G401.6 (cell line): ENCODE measurements around the gene TBC1D22A.
"Not testable (repeated sequence)": the region's sequence is repeated elsewhere in the genome, so short reads cannot be mapped to it uniquely, and the experiment has no call there.

Source experiments
- FAIRE-seq: peaks from 2 replicates; lab custom pipeline; 2012; peaks lifted over from hg19 to GRCh38; lab: Jason Lieb, UNC

The TBC1D22A gene

DNA sequence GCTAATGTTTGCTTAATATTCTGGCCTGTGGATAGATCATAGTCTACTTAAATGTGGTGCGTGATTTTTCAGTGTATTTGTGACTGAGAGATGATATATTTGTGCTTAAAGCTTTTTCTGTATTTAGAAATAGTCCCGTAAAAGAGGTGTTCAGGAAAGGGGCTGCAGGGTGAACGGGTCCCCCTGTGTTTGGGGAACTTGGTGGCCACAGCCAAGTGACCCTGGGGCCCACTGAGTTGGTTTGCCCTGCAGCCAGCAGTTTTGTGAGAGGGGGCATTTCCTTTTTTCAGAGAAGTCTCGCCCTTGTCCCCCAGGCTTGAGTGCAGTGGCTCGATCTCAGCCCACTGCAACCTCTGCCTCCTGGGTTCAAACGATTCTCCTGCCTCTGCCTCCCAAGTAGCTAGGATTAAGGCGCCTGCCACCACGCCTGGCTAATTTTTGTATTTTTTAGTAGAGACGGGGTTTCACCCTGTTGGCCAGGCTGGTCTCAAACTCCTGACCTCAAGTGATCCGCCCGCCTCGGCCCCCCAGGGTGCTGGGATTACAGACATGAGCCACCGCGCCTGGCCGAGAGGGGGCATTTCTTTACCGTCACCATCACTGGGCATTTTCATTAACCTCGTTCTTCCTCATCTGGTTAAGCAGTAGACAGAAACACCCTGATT is 287.4 kb downstream of the TBC1D22A start:
- FAIRE-seq, result not testable (repeated sequence)

DNA sequence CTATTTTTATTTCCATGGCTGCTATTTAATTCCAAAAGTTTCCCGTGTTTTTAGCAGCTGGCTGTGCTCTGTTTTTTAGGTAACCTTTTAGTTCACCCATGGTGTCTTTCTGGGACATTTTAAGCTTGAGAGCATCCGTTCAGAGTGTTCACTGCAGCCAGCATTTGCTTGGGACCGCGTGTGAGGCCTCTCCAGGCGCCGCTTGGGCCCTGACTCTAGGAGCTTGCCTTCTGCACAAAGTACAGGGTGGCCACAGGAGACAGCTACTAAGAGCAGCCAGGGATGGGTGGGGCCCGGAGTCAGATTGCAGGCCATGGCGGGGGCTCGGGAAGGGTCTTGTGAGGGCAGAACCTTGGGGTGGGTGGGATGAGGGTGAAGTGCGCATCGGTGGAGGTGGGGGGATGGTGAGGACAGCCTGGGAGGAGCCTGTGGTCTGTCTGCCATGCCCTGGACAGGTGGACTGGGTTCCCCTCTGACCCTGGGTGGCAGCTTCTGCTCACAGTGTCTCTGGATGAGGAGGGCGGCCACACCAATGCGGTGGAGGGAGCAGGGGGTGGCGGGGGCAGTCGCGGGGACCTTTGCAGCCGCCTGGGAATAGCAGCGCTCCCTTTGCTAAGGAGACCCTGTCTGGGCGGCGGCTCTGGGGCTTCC is 288.1 kb downstream of the TBC1D22A start:
- no peak for FAIRE-seq

DNA sequence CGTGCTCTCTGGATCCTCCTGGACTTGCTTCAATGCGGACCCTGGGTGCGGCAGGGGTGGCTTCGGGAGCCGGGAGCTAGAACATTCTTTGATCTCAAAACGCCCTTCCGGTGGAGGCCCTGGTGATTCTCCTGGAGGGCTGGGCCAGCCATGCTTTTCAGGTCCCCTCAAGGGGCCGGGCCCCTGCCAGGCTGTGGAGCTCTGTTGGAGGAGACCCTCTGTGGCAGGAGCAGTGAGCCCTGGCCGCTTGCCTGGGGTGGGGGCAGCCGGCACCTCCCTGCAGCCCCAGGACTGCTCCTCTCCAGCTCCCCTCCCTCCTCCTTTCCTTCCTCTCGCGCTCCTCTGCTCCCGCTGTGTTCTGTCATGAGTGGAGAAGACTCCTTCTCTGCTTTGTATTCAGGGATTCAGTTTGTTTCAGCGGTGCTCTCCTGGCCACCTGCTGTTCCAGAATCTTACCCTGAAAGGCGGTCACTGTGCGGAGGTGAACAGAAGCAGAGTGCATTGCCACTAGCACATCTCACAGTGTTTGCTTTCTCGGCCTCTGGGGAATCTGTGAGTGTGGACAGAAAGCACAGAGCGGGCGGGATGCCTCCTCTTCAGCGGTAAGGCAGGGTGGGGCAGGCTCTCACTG is 289.1 kb downstream of the TBC1D22A start:
- no peak for FAIRE-seq

DNA sequence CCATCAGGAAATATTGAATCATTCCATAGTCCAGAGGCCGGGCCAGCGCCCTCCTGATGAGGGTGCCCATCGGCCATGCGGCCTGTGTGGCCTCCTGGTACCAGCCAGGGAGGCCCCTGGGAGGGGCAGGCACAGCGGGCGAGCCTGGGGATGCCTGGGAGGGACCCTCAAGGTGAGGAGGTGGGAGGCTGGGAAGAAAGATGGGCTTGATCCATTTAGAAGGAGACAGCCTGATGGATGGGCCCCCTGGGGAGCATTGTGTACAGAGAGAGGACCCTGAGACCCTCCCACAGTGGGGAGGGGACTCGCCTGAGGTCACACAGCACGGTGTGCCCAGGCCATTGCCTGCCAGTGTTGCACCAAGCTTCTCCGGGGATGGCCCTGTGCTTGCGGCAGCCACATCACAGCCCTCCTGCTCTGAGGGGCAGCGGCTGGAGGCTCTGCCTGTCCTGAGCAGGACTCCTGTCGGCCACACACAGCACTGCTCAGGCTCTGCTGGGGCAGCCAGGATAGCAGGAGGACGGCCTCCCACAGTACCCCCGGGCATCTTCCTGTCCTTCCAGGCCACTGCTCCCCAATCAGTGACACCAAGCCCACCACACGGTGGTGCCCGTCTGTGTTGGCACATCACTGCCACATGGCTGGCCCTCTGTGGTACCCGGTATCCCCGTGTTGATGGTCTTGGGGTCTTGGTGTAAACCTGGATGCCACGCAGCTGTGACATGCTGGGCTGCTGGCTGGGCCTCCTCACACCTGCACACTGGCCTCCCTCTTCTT is 290.0 kb downstream of the TBC1D22A start:
- FAIRE-seq, result no peak

DNA sequence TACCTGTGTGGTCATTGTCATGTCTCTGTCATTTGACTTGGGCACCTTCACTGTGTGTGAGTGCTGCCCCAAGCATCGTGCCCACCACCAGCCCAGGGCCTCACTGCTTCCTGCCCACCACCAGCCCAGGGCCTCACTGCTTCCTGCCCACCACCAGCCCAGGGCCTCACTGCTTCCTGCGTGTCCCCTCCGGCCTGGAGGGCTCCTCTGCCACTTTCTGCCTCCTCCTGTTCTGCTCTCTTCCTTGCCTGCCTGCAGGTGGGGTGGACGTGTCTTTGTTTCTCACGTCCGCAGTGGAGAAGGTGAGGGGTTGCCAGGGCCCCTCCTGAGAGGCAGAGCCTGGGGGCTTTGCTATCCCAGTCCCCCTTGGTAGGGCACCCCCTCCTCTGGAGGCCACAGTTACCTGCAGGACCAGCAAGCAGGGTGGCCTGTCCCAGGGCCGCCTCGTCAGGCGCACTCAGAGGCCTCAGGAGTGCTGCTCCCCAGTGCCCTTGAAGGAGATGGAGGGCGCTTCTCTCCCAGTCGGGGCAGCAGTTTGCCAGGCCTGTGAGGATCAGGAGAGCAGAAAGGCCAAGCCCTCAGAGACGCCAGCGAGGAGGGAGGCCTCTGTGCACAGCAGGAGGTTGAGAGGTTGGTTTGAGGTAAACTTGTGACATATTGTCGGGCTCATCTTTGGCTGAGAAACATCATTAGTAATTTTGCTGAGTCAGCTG is 290.7 kb downstream of the TBC1D22A start:
- no peak for FAIRE-seq

DNA sequence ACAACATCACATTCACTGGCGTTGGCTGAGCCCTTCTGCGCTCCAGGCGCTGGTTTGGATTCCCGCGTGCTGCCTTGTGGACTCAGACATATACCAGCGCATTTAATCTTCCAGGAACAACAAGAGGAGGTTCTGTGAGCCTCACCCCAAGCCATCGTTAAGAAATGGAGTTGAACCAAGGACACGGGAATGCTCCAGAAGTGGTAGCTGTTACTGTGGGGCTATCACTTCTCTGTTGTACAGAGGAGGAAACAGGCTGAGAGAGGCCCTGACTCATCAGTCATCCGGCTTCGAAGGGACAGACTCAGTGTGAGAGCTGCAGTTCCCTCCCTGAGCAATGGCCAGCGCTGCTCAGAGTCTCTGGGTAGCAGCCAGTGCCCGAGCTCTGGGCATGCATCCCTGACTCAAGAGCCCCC is 291.3 kb downstream of the TBC1D22A start:
- no peak for FAIRE-seq

DNA sequence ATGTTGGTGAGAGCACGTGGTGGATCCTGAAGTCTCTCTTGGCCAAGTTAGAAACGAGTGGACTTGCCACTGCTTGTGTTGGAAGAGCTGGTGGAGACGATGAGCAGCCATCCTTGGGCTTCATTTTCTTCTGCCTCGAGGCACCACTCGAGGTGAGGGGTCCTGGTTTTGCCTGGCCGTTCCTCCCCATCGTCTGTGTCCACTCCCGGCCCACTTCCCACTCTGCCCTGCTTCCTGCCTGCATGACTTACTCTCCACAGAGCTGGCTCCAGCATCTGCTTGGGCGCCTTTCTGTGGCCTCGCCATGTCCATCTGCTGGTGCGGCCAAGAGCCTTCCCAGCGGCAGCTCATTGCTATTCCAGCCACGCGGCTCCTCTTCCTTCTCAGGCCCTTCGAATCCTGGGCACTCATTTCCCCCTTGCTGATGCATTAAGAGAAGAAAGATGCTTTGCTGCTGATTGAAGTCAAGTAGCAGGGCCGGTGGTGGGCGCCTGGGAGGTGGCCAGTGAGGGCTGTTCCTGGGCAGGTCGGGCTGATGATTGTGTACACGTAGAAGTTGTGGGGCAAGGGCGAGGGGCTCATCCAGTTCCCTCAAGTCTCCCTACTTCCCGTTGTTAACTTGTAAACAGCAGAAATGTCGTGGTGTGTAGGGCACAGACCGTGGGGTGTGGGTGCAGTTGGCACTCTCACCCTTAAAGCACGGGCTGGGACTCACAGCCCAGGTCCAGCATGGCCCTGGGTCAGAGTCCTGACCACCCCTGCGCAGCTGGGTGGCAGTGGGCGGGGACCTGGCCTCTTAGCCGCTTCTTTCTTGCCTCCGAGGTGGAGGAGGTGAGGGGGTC is 292.0 kb downstream of the TBC1D22A start:
- FAIRE-seq, result no peak

DNA sequence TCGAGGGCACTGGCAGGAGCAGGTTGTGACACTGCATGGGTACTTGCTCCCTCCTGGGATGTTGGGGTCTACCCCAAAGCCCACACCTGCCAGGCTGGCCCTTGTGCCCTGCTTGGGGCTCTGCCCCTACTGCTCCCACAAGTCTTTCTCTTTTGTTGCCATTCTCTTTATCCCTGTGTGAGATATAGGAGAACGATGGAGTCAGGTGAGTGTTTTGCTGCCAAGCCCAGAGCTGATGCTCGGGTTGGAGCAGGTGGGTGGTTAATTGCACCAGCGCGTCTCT is 292.6 kb downstream of the TBC1D22A start:
- FAIRE-seq, result no peak

DNA sequence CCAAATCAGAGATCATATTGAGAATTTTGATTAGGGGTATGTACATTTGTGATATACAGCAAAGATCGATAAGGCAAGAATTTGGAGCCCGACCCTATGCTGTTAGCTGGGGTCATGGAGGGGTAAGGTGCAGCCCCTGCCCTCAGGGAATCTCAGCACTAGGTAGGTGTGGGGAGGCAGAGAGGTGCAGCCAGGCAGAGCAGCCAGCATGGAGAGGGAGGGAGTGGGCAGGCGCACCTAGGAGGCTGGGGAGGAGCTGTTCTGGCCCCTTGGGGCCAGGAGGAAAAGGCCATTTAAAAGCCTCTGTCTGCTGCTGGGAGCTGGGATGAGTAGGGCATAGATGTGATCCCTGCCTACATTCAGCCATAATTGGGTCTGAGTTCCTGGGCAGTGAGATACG is 293.0 kb downstream of the TBC1D22A start:
- no peak for FAIRE-seq

DNA sequence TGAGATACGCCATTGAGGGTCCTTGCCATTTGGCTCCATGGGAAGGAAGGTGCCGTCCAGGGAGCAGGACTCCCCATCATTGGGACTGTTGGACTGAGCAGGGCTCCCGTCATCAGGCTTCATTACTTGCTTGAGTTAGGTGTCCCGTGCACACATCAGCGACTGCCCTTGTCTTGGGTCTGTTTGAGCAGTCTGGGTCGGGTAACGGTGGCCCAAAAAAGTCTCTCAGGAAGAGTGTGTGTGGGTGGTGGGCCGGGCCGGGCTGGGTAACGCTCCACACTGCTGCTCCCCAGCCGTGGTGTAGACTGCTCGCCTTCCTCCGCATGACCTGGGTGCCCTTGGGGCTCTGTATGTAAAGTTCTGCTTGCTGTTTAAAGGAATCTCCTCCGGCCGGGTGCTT is 293.5 kb downstream of the TBC1D22A start:
- FAIRE-seq, result no peak

DNA sequence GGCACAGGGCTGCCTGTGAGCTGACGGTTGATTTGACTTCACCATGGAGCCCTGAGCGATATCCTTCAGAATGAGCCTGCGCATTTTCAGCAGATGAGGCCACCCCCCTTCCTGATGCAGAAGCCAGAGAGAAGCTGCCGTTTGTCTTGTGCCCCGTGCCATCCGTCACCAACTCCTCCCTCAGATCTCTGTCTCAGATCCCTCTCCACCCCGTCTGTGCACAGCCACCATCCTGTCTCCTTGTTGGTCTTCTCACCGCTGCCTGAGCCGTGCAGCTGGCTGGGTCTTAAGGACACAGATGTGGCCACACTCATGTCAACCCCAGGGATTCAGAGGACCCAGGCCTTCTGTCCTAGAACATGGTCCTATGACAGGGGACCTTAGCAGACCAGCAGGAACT is 293.9 kb downstream of the TBC1D22A start:
- FAIRE-seq, result no peak

DNA sequence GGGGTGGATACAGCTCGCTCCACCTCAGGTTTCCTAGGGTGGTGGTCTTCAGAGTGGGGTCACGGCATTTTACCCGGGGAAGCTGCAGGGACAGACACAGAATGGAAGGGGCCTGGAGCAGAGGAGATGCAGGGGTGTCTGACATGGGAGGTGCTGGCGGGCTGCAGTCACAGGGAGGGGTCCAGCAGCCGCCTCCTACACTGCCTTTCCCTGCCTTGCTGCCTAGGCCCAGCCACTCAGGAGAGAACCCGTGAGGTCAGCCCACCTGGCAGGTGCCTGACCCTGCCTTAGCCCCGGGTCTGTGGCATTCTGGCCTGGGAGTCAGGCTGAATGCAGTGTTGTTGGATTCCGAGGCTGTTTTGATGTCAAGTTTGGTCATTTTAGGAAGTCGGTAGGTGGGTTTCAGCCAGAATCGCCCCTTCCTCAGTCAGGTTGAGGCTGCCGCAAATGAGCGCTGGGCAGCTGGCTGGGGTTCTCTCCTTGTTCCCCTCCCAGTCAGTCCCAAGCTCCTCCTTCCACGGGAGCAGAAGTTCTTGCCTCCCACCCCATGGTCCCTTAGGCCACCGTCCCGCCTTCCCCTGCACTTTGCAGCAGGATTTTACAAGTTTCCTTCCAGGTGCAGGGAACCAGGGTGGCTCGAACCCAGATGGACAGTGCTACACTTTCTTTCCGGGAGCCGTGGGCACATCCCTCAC is 294.5 kb downstream of the TBC1D22A start:
- FAIRE-seq, result no peak

DNA sequence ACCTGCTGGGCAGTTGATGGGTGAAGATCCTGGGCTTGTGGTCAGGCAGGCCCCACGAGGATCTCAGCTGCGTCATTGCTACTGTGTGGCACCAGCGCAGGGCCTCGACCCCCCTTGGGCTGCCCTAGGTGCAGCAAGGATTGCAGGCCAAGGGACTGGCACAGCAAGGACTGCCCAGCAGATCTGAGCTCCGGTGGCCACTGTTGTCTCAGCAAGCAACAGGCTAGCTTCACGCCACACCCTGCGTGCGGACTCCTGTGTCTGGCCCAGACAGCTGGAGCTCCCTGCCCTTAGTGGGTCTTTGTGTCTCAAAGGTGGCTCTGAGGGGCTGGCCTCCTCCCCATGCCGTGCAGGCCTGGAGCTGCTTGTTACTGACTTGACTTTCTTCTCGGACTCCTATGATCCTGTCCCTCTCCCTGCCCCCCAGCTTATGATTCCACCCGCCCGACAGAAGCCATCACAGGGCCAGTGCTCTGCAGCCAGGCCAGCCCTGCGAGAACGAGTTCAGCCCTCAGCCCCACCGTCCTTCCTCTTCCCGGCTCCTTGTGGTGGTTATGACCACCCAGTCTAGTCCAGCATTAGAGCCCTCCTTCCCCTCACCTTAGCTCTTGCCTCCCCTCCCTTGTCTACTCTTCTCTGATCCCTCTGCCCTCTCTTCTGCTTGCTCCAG is 295.6 kb downstream of the TBC1D22A start:
- FAIRE-seq, result no peak

DNA sequence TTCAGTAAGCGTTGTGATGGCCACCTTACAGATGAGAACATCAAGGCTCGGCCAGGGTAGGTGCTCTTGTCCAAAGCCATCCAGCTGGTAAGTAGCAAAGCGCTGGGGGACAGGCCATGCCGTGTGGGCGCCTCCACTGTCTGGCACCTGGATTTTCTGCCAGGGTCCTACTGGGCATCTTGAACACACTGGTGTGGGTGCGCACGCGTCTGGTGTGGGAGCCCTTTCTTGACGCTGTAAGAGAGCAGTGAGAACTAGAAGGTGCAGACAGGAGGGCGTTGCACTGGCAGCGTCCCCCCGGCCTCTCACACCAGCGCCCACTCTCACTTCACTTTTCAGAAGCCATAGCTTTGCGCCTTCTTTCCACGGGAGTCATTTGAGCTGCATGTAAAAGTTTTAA is 296.6 kb downstream of the TBC1D22A start:
- no peak for FAIRE-seq

DNA sequence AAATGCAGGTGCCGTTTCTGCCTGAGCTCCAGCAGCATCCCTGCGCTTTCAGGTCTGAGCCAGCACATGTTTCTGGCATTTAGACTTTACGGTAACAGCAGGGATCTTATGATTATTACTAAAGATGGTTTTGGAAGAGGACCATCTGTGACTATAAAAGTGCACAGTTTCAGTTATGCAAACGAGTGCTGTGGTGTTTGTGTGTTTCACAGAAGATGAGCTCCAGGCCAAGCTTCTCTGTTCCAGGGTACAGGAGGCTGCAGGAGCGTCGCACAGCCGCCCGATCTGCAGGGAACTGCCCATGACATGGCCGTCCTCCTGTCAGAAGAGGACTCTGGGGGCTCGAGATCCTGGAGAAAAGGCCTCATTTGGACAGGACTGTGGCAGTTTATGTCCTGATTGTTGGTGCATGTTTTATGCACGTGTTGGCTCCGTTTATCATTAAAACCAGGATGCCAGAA is 297.3 kb downstream of the TBC1D22A start:
- FAIRE-seq, result no peak

DNA sequence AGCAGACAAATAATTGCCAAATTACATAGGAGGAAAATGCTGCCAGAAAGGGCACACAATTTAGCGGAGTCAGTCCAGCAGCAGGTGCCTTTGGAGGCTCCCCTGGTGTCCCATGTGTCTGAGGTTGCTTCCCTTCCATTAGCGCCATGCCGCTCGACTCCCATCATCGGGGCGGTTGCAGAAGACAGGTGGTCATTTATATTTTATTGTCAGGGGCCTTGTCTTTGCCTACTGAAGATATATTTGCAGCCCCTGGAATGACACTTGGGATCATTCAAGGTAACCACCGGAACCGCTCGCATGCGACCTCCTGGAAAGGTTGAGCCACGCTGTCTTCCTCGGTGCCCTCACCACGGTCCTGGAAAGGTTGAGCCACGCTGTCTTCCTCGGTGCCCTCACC is 298.3 kb downstream of the TBC1D22A start:
- FAIRE-seq, result no peak

DNA sequence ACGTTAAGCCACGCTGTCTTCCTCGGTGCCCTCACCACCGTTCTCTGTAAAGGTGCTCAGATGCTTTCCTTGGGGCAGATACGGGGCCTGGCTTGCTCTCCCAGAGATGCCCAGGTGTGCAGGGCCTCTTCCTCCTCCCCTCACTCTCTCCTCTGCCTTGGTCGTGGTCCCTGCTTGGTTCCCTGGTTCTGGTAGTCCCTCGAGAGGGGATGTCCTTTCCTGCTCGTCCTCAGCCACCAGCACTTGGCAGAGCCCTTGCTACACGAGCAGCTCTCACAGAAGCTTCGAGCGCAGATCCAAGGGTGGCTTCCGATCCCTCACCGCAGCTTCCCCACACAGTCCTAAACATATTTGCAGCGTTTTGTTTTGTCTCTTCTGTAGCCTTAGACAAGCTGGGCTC is 298.8 kb downstream of the TBC1D22A start:
- FAIRE-seq, result no peak

DNA sequence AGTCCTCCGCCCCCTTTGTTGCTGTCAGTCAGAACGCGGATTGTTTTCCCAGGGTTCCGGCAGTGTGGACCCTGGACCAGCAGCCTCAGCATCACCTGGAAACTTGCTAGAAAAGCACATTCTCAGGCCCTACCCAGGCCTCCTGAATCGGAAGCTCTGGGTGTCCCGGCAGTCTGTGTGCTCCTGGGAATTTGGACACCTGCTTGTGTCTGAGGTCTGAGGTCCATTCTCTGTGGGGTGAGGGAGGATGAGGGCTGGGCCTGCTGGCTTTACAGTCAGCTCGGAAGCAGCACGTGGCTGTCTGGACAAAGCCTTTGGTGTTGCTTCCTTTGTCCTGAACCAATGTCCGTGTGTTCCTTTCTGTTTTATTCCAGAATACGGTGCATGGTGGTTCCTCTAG is 299.7 kb downstream of the TBC1D22A start:
- no peak for FAIRE-seq

DNA sequence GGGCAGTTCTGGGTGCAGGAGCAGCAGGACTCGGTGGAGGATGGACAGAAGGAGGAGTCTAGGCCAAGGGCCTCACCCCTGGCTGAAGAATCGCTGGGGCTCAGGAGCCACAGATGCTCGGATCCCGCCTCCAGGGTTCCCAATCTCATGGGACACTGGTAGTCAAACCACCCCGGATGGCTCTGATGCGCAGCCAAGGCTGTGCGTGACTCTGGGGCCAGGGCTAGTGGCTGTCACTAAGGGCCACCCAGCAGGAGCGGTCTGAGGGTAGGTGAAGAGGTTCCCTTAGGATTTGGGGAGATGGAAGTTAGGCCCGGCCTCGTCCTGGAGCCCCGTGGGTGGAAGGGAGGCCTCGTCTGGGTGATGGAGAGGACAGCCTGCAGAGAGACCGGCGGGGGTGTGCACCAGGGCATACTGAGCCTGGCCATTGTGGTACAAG is 300.6 kb downstream of the TBC1D22A start:
- FAIRE-seq, result no peak

DNA sequence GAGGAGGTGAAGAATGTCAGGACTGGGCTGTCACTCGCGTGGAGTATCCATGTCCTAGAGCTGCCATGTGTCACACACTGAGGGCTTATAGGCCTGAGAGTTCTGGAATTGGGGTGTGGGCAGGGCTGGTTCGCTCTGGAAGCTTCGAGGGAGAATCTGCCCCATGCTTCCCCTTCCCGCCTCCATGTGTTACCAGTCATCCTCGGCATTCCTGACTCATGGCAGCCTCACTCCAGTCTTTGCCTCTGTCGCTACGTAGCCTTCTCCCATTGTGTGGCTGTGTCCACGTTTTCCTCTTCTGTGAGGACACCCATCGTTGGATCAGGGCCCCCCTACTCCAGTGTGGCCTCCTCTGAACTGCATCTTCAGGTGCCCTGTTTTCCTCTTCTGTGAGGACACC is 301.2 kb downstream of the TBC1D22A start:
- FAIRE-seq, result no peak
